K562 (cell line): ENCODE measurements around the gene SOX18. TPM values are rescaled to one million over a fixed set of nuclear protein-coding genes. Genes with fewer than 3 reads are reported as not detected.
A peak's percentile ranks its signal among the peaks of the same experiment; 100 is the strongest.

Experiments
- CBX5 ChIP-seq: IDR thresholded peaks from 2 replicates; pipeline ENCODE4 v1.6.1; 2014; ENCODE audit warnings: low read depth, borderline replicate concordance
- GTF2E2 ChIP-seq: fragments of 200-800 bp; sonication (Bioruptor generic); IDR thresholded peaks from 2 replicates; pipeline ENCODE4 v1.6.1; 2016; ENCODE audit warnings: missing genetic modification characterization, missing compliant biosample characterization
- HBP1 ChIP-seq: fragments of 450-650 bp; formaldehyde crosslinking; IDR thresholded peaks from 2 replicates; pipeline ENCODE4 v1.4.0; 2022; ENCODE audit warnings: missing genetic modification characterization
- HDAC6 ChIP-seq: IDR thresholded peaks from 2 replicates; pipeline ENCODE4 v1.6.1; 2012; ENCODE audit warnings: low read depth, mild to moderate bottlenecking, control low read depth, inconsistent platforms, low read length, moderate library complexity
- MAFK ChIP-seq: IDR thresholded peaks from 2 replicates; pipeline ENCODE4 v1.6.1; 2011; ENCODE audit warnings: low read length, improper control_type of control experiment
- PCBP1 ChIP-seq: fragments of 200-400 bp; formaldehyde crosslinking; IDR thresholded peaks from 2 replicates; pipeline ENCODE4 v1.6.1; 2018; ENCODE audit warnings: mild to moderate bottlenecking, low read depth, low read length; ENCODE audit not compliant: poor library complexity, severe bottlenecking
- REST ChIP-seq, 2 experiments: fragments of 450-650 bp; formaldehyde crosslinking in 1 of 2; IDR thresholded peaks; 2 replicates each; pipeline versions ENCODE4 v1.4.0 to v1.6.1; 2014 to 2020; ENCODE audit warnings: mild to moderate bottlenecking in 2 of 2, borderline replicate concordance in 1 of 2, low read depth in 1 of 2
- SAP30 ChIP-seq: fragments of 200-600 bp; sonication (generic); IDR thresholded peaks from 2 replicates; pipeline ENCODE4 v1.6.1; 2012; ENCODE audit warnings: borderline replicate concordance, low read depth, mild to moderate bottlenecking, moderate library complexity, low read length, control low read depth, inconsistent platforms; ENCODE audit not compliant: insufficient read depth, poor library complexity, severe bottlenecking
- XRCC4 ChIP-seq: IDR thresholded peaks from one replicate; pipeline ENCODE4 v1.6.1; 2011; ENCODE audit not compliant: insufficient read depth, insufficient read length; ENCODE audit errors: extremely low read depth
- ZNF347 ChIP-seq: fragments of 450-650 bp; formaldehyde crosslinking; IDR thresholded peaks from 2 replicates; pipeline ENCODE4 v1.4.0; 2020; ENCODE audit warnings: low read depth, mild to moderate bottlenecking, moderate library complexity
- ZNF655 ChIP-seq: fragments of 250-450 bp; sonication (Bioruptor Pico); IDR thresholded peaks from 2 replicates; pipeline ENCODE4 v1.5.0; 2021
- polyA plus RNA-seq, 8 experiments: library from polyadenylated mRNA; depleted of rRNA in 4 of 8; stranded (reverse) in 5 of 8; unstranded in 3 of 8; fragments of >200 nt; fragmentation: Nextera tagmentation in 2 of 8; fragmentation: Illumina TruSeq in 1 of 8; extraction: Ambion mirVana in 2 of 8; extraction: Trizol in 1 of 8; gene quantifications; 2 replicates each; pipeline versions ENCODE4 v1.2.1 to v1.2.3, GENCODE V29; 2011 to 2014; ENCODE audit warnings: inconsistent platforms in 1 of 8, missing spikeins in 1 of 8
- total RNA-seq, 7 experiments: library from RNA; depleted of rRNA in 6 of 7; stranded (reverse); fragments of >200 nt in 6 of 7; fragmentation: Illumina TruSeq in 2 of 7; extraction: Trizol in 2 of 7; gene quantifications; 2 replicates each; pipeline versions ENCODE4 v1.2.1 to v1.2.3, GENCODE V29; 2011 to 2021; ENCODE audit warnings: low replicate concordance in 1 of 7

SOX18 gene
- total and polyA plus RNA-seq, 9 of the 15 experiments (the other 6 are each of a cell fraction or from before 2014, with no cell fraction given): 0.15 to 19.8 (median 0.33) TPM

GRCh38 chr20:64038565-64039292, 10.7 kb downstream of the SOX18 start (continued):
- TF ChIP-seq REST (IDR thresholded peaks at IDR 0.05; ENCODE audit: borderline replicate concordance): peak; percentile 57; the same call in 1 of the 2 replicates
- no peak for TF ChIP-seq REST (CRISPR knock-in tag; IDR thresholded peaks at IDR 0.05; ENCODE audit: low read depth)
- no peak for TF ChIP-seq ZNF655 (CRISPR knock-in tag)
- no peak for TF ChIP-seq XRCC4
- TF ChIP-seq HDAC6: peak; percentile 94; the same call in 1 of the 2 replicates
- no peak for TF ChIP-seq MAFK
- no peak for TF ChIP-seq SAP30
- TF ChIP-seq ZNF347 (CRISPR knock-in tag): no peak
- TF ChIP-seq HBP1: no peak
- no peak for TF ChIP-seq CBX5
- peak; percentile 89 for TF ChIP-seq PCBP1
- peak; percentile 51; the same call in 1 of the 2 replicates for TF ChIP-seq GTF2E2 (tag)
